HK-2 (cell line): ENCODE data around the gene PANX1.
"Not testable (repeated sequence)": the region's sequence is repeated elsewhere in the genome, so short reads cannot be mapped to it uniquely, and the experiment has no call there.

Experiments
- DNase-seq: peaks from one replicate; pipeline ENCODE4 v3.0.0-alpha.2; 2018; ENCODE audit not compliant: unreplicated experiment

The PANX1 gene, protein sequence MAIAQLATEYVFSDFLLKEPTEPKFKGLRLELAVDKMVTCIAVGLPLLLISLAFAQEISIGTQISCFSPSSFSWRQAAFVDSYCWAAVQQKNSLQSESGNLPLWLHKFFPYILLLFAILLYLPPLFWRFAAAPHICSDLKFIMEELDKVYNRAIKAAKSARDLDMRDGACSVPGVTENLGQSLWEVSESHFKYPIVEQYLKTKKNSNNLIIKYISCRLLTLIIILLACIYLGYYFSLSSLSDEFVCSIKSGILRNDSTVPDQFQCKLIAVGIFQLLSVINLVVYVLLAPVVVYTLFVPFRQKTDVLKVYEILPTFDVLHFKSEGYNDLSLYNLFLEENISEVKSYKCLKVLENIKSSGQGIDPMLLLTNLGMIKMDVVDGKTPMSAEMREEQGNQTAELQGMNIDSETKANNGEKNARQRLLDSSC

GRCh38 chr11:94128746-94129511 lies at the start of gene PANX1:
PANX1 (plus strand) TSS chr11:94128841; CDS start chr11:94129313, 472 bp downstream.
- peak; percentile 80 for DNase-seq

DNA sequence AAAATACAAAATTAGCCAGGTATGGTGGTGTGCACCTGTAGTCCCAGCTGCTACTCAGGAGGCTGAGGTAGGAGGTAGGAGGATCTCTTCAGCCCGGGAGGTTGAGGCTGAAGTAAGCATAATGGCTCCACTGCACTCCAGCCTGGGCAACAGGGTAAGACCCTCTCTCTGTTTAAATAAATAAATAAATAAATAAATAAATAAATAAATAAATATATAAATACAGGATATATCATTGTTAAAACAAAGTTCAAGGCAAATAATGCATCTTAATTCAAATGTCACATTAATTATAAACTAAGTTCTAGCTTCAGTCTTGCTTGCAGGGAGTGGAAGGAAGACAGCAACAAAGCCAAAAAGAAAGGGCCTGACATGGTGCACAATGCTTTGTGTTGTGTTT lies 44.5 kb upstream of the PANX1 start:
- no peak for DNase-seq

DNA sequence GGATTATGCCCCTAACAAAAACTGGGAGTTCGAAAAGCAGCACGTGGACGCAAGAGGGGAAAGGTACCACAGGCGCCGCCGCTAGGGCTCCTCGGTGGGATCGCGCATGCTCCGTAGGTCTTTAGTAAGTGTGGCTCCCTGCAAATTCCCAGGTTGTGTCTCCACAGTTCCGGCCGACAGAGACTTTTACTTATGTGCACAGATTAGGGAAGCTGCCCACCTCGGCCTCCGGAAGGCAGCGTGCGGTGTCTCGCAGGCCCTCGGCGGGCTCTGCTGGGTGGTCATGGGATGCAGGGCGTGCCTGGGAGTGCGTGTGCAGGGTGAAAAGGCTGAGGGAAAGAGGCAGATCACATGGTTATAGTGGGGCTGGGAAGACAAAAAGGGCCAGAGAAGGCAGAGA lies 39.7 kb upstream of the PANX1 start:
- no peak for DNase-seq

DNA sequence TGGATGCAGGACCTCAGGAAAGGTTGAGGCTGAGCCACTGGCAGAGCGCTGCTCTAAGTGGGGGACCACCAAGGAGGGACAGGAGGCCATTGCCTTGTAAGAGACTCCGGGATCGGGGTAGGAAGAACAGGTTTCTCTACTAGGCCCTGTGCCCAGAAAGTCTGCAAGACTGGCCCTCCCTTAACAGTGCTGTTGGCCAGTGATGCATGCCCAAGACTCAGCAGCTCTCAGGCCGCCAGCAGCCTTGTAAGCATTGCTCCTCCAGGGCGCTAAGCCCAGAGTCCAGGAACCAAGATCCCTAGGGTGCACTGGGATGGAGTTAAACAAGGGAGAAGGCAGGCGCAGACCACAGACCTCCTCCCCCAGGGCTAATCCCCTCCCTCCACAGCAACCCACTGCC lies 39.3 kb upstream of the PANX1 start:
- DNase-seq = no peak

DNA sequence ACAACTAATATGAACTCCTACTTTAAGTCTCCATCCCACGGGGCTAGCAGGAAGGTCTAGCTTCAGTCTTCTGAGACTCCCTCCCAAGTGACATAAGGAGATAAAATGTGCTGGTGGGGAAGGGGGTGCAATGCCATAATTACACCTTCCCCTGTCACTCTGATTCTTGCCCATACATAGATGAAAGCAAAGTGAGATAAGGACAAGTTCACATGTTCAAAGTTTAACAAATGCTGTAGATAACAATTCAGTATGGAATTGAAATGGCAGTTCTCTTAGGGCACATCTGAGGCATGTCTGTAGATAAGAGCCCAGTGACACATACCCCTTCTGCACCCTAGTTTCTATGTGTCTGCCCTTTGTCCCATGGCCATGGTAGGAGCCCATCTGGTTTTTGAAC lies 38.2 kb upstream of the PANX1 start:
- DNase-seq = no peak

- DNase-seq = no peak
Measured at GRCh38 chr11:94091091-94091490, 37.5 kb upstream of the PANX1 start.

DNA sequence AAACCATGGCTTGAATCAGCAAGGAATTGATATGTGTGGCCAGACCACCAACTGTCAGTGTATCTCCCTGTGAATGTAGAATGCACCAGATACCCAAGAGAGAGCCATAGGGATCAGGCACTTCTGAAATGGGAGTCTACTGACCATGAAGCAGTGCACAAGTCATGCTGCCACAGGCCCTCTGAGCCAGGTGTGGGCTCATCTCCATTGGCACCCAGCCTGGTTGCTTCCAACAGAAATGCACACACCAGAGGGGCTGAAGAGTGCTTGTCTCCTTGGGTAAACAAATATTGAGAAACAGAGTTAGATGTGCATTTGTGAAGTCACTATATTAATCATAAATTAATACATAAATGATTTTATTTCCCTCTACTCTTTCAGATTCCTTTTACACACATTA lies 28.4 kb upstream of the PANX1 start:
- DNase-seq = no peak

GRCh38 chr11:94103471-94103870 lies 25.2 kb upstream of the PANX1 start:
- no peak for DNase-seq

DNA sequence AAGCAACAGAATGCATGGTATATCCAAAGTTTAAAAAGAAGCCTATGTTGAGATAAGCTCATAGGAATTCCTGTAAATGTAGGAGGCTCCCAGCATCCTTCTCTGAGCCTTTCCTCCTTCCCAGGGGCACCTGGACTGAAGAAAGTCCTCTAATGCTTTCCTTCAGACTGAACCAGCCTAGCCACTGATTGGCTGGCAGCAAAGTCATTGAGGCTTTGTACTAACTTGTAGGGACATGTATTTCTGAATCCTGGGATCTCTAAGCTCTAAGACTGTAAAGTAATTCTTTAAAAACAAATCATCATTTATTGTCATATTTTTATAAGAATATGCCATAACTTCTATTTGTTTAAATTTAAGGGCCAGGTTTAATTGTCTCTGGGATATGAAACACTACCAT lies 23.9 kb upstream of the PANX1 start:
- DNase-seq = no peak

DNA sequence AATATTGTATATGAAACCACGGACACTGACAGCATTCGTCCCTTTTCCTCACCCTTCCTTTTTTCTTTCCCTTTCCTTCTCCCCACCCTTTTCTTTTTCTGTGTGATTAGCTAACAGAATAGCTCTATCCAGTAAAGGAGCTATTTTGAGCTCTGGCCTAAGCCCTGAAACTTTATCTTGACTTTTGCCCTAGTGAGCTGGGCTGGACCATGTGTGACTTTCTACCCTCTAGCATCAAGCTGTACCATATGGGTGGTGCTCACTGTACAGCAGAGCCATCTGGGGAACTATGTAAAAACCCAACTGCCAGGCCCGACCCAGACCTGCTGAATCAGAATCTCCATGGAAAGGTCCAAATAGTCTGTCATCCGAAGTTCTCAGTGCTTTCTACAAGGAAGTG lies 21.9 kb upstream of the PANX1 start:
- DNase-seq = no peak

GRCh38 chr11:94107363-94107762 lies 21.3 kb upstream of the PANX1 start:
- no peak for DNase-seq

DNA sequence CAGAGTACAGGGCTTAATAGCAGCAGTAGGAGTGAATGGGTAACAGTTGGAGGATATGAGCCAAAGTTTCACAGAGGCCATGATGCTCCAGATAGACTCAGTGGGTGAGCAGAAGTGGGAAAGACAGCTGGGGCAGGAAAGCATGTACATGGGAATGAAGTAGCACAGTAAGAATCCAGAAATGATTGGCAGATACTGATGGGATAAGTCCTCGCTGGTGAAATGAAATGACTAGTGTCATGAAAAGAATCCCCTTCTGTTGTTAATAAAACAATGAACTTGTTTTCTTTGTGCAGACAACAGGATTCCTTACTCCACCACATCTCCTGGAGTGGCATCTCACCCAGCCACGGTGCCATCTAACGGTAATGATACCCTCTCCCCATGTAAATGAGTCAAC lies 17.4 kb upstream of the PANX1 start:
- DNase-seq = no peak

DNA sequence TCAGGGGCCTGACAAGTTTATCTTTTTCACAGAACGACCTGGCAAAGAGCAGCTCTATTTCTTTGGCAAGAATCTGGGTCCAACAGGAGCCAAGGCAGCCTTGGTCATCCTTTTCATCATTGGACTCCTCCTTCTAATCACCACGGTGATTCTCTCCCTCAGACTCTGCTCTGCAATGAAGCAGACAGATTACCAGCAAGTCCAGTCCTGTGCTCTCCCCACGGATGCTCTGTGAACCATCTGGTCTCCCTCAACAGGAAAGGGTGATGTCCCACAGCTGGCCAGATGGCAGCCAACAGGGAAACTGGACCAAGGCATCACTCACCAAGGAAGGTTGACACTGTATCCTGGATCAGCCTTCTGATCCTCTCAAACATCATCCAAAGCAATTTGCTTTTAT lies 17.0 kb upstream of the PANX1 start:
- DNase-seq = no peak

DNA sequence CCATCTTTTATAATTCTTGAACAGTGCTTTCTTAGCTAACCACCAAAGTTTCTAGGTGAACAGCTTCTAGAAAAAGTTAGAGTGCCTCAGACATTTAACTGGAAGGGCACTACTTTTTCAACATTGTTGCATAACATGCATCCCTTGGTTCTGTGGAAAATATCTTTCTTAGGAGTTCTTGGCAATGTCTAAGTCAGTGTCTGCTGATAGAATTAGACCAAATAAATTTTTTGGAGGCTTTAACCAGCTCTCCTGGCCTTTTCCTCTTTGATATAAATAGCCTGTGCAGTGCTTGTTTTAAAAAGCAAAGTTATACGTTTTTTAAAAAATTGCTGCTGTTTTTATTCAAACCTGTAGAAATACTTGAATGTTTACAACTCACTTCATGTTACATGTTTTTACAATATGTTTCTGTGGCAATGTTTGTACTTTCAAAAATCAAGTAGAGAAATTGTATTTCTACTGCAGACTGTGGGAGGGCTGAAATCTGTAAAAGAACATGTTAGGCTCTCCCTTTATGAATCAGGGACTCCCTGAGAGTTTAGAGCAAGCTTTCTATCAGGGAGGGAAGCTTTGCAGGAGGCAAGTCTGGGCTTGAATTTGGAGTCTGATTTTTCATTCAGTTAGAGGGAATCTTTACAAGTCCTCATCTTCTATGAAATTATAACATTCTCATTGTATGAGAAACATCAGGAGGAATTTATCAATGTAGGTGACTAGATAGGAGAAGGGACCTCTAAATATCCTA lies 16.3 kb upstream of the PANX1 start:
- no peak for DNase-seq

- no peak for DNase-seq
Measured at GRCh38 chr11:94117197-94117574, 11.5 kb upstream of the PANX1 start.

DNA sequence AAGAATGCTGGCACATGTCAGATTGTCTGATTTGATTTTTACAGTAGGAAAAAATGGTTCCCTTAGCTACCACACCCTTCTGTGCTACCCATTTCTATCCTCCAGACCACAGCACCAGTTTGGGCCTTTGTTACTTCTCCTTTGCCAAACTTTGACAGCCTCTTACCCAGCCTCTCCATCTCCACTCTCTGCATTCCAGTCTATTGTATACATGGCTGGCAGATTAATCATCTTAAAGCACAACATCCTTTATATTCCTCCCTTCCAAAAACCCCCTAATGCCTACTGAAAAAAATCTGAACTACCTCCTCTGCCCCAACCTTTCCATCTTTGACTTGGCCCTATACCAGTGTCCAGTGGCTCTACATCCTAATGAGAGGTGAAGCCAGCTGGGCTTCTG lies 10.8 kb upstream of the PANX1 start:
- DNase-seq = no peak

DNA sequence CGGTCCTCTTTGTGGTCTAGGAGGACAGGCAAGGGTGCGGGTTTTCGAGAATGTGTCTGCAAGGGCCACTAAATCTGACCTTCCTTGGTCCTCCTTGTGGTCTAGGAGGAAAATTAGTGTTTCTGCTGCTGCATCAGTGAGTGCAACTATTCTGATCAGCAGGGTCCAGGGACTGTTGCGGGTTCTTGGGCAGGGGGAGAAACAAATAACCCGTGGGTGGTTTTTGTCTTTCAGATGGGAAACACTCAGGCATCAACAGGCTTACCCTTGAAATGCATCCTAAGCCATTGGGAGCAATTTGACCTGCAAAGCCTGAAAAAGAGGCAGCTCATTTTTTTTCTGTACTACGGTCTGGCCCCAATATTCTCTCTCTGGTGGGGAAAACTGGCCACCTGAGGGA lies 9.0 kb upstream of the PANX1 start:
- not testable (repeated sequence) for DNase-seq

DNA sequence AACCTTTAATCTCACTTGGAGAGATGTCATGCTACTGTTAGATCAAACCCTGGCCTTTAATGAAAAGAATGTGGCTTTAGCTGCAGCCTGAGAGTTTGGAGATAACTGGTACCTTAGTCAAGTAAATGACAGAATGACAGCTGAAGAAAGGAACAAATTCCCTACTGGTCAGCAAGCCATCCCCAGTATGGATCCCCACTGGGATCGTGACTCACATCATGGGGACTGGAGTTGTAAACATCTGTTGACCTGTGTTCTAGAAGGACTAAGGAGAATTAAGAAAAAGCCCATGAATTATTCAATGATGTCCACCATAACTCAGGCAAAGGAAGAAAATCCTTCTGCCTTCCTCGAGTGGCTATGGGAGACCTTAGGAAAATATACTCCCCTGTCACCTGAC lies 8.1 kb upstream of the PANX1 start:
- DNase-seq = not testable (repeated sequence)

DNA sequence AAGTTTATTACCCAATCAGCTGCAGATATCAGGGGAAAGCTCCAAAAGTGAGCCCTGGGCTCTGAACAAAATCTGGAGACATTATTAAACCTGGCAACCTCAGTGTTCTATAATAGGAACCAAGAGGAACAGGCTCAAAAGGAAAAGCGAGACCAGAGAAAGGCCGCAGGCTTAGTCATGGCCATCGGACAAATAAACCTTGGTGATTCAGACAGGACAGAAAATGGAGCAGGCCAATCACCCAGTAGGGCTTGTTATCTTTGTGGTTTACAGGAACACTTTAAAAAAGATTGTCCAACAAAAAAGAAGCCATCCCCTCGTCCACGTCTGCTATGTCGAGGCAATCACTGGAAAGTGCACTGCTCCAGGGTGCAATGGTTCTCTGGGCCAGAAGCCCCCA lies 7.7 kb upstream of the PANX1 start:
- no peak for DNase-seq

DNA sequence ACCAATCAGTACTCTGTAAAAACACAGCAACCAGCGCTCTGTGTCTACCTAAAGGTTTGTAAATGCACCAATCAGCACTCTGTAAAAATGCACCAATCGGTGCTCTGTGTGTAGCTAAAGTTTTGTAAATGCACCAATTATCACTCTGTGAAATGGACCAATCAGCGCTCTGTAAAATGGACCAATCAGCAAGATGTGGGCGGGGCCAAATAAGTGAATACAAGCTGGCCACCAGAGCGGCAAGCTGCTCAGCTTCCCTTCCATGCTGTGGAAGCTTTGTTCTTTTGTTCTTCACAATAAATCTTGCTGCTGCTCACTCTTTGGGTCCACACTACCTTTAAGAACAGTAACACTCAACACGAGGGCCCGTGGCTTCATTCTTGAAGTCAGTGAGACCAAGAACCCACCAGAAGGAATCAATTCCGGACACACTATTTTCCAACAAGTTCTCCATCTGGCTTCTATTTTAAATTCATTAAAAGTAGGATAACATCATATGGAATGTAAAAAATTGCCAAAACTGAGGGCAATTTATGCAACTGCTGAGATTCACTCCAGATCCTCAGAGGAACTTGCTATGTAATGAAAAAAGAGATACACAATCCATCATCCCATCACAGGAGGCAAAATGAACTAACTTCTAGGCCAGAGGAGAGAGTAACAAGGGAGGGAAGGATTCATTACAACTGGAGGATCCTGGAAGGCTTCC lies 3.1 kb upstream of the PANX1 start:
- DNase-seq = no peak

DNA sequence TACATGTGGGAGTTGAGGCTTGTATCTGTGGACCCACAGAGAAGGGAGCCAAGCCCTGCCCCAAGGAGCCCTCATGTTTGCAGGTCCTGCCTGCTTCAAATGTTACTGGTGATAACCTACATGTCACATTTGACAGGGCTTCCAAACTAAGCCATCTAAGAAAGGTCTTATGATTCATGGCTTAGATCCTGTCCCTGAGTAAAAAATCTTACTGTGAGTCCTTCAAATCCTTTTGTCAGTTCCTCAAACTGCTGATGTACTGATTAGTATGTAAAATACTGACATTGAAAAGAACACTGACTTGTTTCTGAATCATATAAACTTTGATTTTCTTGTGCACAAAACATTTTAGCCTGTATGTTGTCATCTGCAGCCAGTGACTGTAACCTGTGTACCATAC lies 1.0 kb upstream of the PANX1 start:
- no peak for DNase-seq

DNA sequence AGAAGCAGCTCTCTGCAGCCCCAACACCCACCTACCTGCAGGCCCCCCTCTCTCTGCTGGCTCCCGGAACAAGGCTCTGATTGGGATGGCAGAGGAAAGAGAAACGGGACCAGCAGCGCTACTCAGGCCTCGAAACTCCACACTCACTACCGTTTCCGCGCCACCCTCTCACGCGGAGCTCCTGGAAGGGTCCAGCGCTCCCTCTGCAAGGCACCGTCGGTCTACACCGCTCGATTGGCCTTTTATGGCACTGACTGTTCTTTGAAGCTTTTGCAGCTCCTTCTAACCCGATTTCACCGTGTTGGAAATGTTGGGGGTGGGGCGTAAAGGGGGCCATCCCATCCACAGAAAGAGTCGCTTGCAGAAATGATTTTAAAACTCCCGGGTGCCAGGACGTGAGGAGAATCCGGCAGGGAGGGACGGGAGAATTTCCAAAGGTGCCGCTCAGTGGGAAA lies 323 bp upstream of the PANX1 start:
- no peak for DNase-seq
